ENCODE data around the gene CCIN. TPM values are rescaled to one million over a fixed set of nuclear protein-coding genes. Genes with fewer than 3 reads are reported as not detected.

Gene CCIN
- total and polyA plus RNA-seq, 12 donors = 0.12 to 0.15 TPM; not detected in 10

- intact Hi-C loops (cut with DNase I) = loop anchor here in 2 of 10 donors (10.0 kb wide), 2 partner anchors 147 to 207 kb away; partner anchors contain the start of gene OR2S2 (in 2 of the 2)
- Histone ChIP-seq H3K4me1 (peaks cover 8 to 67% (median 30%) of the 10 kb centered on the region in 9 donors), H3K27me3 (peaks cover 0 to 6% (median 0%) of the 10 kb centered on the region in 7 donors), H3K36me3 (peaks cover 0 to 27% (median 0%) of the 10 kb centered on the region in 9 donors), H3K27ac (peak overlapping the region in 9 of 10 donors; percentile 52 to 90 (median 77)), H3K9me3 (no peaks in the 10 kb centered on the region), H3K4me3 (no peak overlapping the region)
- no peak for ATAC-seq
- DNase-seq = no peak
- WGBS, 2 donors = 90 to 92% methylated on average over 17 of the region's 17 CpGs
- no peak for TF ChIP-seq CTCF (IDR thresholded peaks at IDR 0.05)
Measured at GRCh38 chr9:36162211-36162738, 6.9 kb upstream of the CCIN start.

- ATAC-seq = peak; percentile 51 to 76 (median 72)
Measured at GRCh38 chr9:36163049-36163785, 6.0 kb upstream of the CCIN start.

GRCh38 chr9:36163786-36164170 lies 5.4 kb upstream of the CCIN start:
- Histone ChIP-seq H3K9me3 (no peaks in the 10 kb centered on the region), H3K27ac (peak overlapping the region; percentile 52 to 90 (median 78)), H3K4me1 (peaks cover 8 to 55% (median 28%) of the 10 kb centered on the region in 9 donors), H3K36me3 (peaks cover 0 to 21% (median 0%) of the 10 kb centered on the region in 9 donors), H3K4me3 (no peak overlapping the region), H3K27me3 (peaks cover 0 to 6% (median 0%) of the 10 kb centered on the region in 7 donors)
- TF ChIP-seq CTCF (IDR thresholded peaks at IDR 0.05) = no peak
- no peak for DNase-seq
- ATAC-seq = peak in 1 of 8 donors; percentile 4
- WGBS, 2 donors = 64 to 67% methylated on average over 4 of the region's 4 CpGs
- intact Hi-C loops (cut with DNase I) = loop anchor here in 2 of 10 donors (10.0 kb wide), 2 partner anchors 149 to 209 kb away; partner anchors contain the start of gene OR2S2 (in 2 of the 2)

More at GRCh38 chr9:36163049-36163785, 6.0 kb upstream of the CCIN start:
- WGBS, 2 donors = 31 to 33% methylated on average over 9 of the region's 9 CpGs
- Histone ChIP-seq H3K4me1 (peaks cover 8 to 60% (median 30%) of the 10 kb centered on the region in 9 donors), H3K9me3 (no peaks in the 10 kb centered on the region), H3K27ac (peak overlapping the region; percentile 52 to 90 (median 78)), H3K4me3 (no peak overlapping the region), H3K27me3 (peaks cover 0 to 6% (median 0%) of the 10 kb centered on the region in 7 donors), H3K36me3 (peaks cover 0 to 25% (median 0%) of the 10 kb centered on the region in 9 donors)
- intact Hi-C loops (cut with DNase I) = loop anchor here in 2 of 10 donors (10.0 kb wide), 2 partner anchors 148 to 208 kb away; partner anchors contain the start of gene OR2S2 (in 2 of the 2)
- TF ChIP-seq CTCF (IDR thresholded peaks at IDR 0.05) = no peak
- peak; percentile 71 to 74 for DNase-seq

GRCh38 chr9:36164372-36164771 lies 4.8 kb upstream of the CCIN start:
- no peak for DNase-seq
- no peaks in the 10 kb centered on the region for H3K9me3 ChIP-seq
- H3K27ac ChIP-seq = peak overlapping the region in 7 of 10 donors; percentile 25 to 90 (median 74)
- peaks cover 8 to 53% (median 22%) of the 10 kb centered on the region in 9 donors for H3K4me1 ChIP-seq
- no peak overlapping the region for H3K4me3 ChIP-seq
- intact Hi-C loops (cut with DNase I) = loop anchor here in 2 of 10 donors (10.0 kb wide), 2 partner anchors 150 to 210 kb away; partner anchors contain the start of gene OR2S2 (in 2 of the 2)
- H3K27me3 ChIP-seq = peaks cover 0 to 6% (median 0%) of the 10 kb centered on the region in 7 donors
- no peak for ATAC-seq
- H3K36me3 ChIP-seq = peaks cover 0 to 21% (median 0%) of the 10 kb centered on the region in 9 donors
- WGBS, 2 donors = 78 to 79% methylated on average over 6 of the region's 6 CpGs
- no peak for TF ChIP-seq CTCF (IDR thresholded peaks at IDR 0.05)

Measured in heart right ventricle (tissue), 16 donors.